Activated naive CD8-positive, alpha-beta T cell treated with anti-CD3 and anti-CD28 coated beads for 36 hours (primary cell): ENCODE data around the gene RIPK1. TPM values are rescaled to one million over a fixed set of nuclear protein-coding genes. Genes with fewer than 3 reads are reported as not detected.
A peak's percentile ranks its signal among the peaks of the same experiment; 100 is the strongest.
"Not testable (repeated sequence)": the region's sequence is repeated elsewhere in the genome, so short reads cannot be mapped to it uniquely, and the experiment has no call there.

Experiments used
- DNase-seq: peaks from one replicate; pipeline ENCODE4 v3.0.0; 2021
- H3K27ac Mint-ChIP-seq: one replicate; pipeline ENCODE4 v1.8.0; 2022; ENCODE audit warnings: mild to moderate bottlenecking, moderate library complexity, mixed read lengths
- H3K27me3 Mint-ChIP-seq: one replicate; pipeline ENCODE4 v1.8.0; 2022; ENCODE audit warnings: mild to moderate bottlenecking, mixed read lengths
- H3K36me3 Mint-ChIP-seq: one replicate; pipeline ENCODE4 v1.8.0; 2021; ENCODE audit warnings: mild to moderate bottlenecking, mixed read lengths
- H3K4me1 Mint-ChIP-seq: one replicate; pipeline ENCODE4 v1.8.0; 2021; ENCODE audit warnings: mixed read lengths
- H3K4me3 Mint-ChIP-seq: one replicate; pipeline ENCODE4 v1.8.0; 2022; ENCODE audit warnings: mild to moderate bottlenecking, moderate library complexity, mixed read lengths
- H3K9me3 Mint-ChIP-seq: one replicate; pipeline ENCODE4 v1.8.0; 2022; ENCODE audit warnings: mixed read lengths
- total RNA-seq, 2 experiments: library from RNA; stranded (reverse); gene quantifications; one replicate each; pipeline ENCODE4 v1.2.3, GENCODE V29; 2021

Gene RIPK1
- 10 to 100 TPM; 13.8 to 15.5 TPM for total RNA-seq

- DNase-seq = peak; percentile 98
- H3K27ac Mint-ChIP-seq = peak within 1 kb of the TSS; percentile 94
- H3K36me3 Mint-ChIP-seq = peaks cover 18% of the 10 kb centered on the region
- H3K9me3 Mint-ChIP-seq = no peaks in the 10 kb centered on the region
- no peaks in the 10 kb centered on the region for H3K27me3 Mint-ChIP-seq
- peak within 1 kb of the TSS; percentile 92 for H3K4me3 Mint-ChIP-seq
- H3K4me1 Mint-ChIP-seq = peaks cover 50% of the 10 kb centered on the region
Observed at GRCh38 chr6:3068329-3069214, at the start of gene RIPK1. Gene RIPK1, plus strand, starts transcription at chr6:3068494. Its CDS starts 8,330 bp downstream, at chr6:3076824.

GRCh38 chr6:3019065-3019464 is 49.2 kb upstream of the RIPK1 start:
- H3K9me3 Mint-ChIP-seq = no peaks in the 10 kb centered on the region
- peaks cover 49% of the 10 kb centered on the region for H3K36me3 Mint-ChIP-seq
- no peaks in the 10 kb centered on the region for H3K27me3 Mint-ChIP-seq
- H3K27ac Mint-ChIP-seq = no peak overlapping the region
- peaks cover 20% of the 10 kb centered on the region for H3K4me1 Mint-ChIP-seq
- DNase-seq = no peak
- H3K4me3 Mint-ChIP-seq = no peak overlapping the region

GRCh38 chr6:3019749-3020320 is 48.5 kb upstream of the RIPK1 start:
- H3K9me3 Mint-ChIP-seq = no peaks in the 10 kb centered on the region
- H3K4me3 Mint-ChIP-seq = no peak overlapping the region
- DNase-seq = no peak
- no peak overlapping the region for H3K27ac Mint-ChIP-seq
- peaks cover 26% of the 10 kb centered on the region for H3K4me1 Mint-ChIP-seq
- H3K36me3 Mint-ChIP-seq = peaks cover 45% of the 10 kb centered on the region
- H3K27me3 Mint-ChIP-seq = no peaks in the 10 kb centered on the region

- H3K27ac Mint-ChIP-seq, H3K4me3 Mint-ChIP-seq, H3K27me3 Mint-ChIP-seq, DNase-seq, H3K9me3 Mint-ChIP-seq: not testable (repeated sequence)
- Mint-ChIP-seq H3K36me3 (peaks cover 40% of the 10 kb centered on the region), H3K4me1 (peaks cover 32% of the 10 kb centered on the region)
Observed at GRCh38 chr6:3020976-3021598, 47.2 kb upstream of the RIPK1 start.

- Mint-ChIP-seq H3K27ac (peak overlapping the region; percentile 95), H3K4me3 (peak overlapping the region; percentile 92), H3K4me1 (peaks cover 43% of the 10 kb centered on the region), H3K36me3 (peaks cover 37% of the 10 kb centered on the region), H3K9me3 (no peaks in the 10 kb centered on the region), H3K27me3 (no peaks in the 10 kb centered on the region)
- DNase-seq = peak; percentile 35
Observed at GRCh38 chr6:3022765-3023662, 45.3 kb upstream of the RIPK1 start.

- Mint-ChIP-seq H3K27me3 (no peaks in the 10 kb centered on the region), H3K4me1 (peaks cover 43% of the 10 kb centered on the region)
Observed at GRCh38 chr6:3023663-3024483, 44.4 kb upstream of the RIPK1 start.

GRCh38 chr6:3026791-3027626 is 41.3 kb upstream of the RIPK1 start:
- Mint-ChIP-seq H3K27ac (peak overlapping the region; percentile 82), H3K27me3 (no peaks in the 10 kb centered on the region), H3K4me1 (peaks cover 36% of the 10 kb centered on the region), H3K9me3 (no peaks in the 10 kb centered on the region), H3K36me3 (peaks cover 14% of the 10 kb centered on the region), H3K4me3 (peak overlapping the region; percentile 45)
- DNase-seq = peak; percentile 12

More at GRCh38 chr6:3023663-3024483, 44.4 kb upstream of the RIPK1 start:
- Mint-ChIP-seq H3K9me3 (no peaks in the 10 kb centered on the region), H3K36me3 (peaks cover 33% of the 10 kb centered on the region), H3K4me3 (peak overlapping the region; percentile 92), H3K27ac (peak overlapping the region; percentile 95)
- DNase-seq = peak; percentile 89

- not testable (repeated sequence) for H3K27me3 Mint-ChIP-seq, H3K4me3 Mint-ChIP-seq, H3K36me3 Mint-ChIP-seq
Observed at GRCh38 chr6:3028156-3028555, 40.1 kb upstream of the RIPK1 start.

GRCh38 chr6:3031857-3032640 is 36.2 kb upstream of the RIPK1 start:
- Mint-ChIP-seq H3K4me1 (peaks cover 7% of the 10 kb centered on the region), H3K27ac (no peak overlapping the region), H3K27me3 (no peaks in the 10 kb centered on the region), H3K9me3 (no peaks in the 10 kb centered on the region), H3K36me3 (no peaks in the 10 kb centered on the region), H3K4me3 (no peak overlapping the region)
- no peak for DNase-seq

More at GRCh38 chr6:3028156-3028555, 40.1 kb upstream of the RIPK1 start:
- H3K4me1 Mint-ChIP-seq = peaks cover 35% of the 10 kb centered on the region
- not testable (repeated sequence) for H3K9me3 Mint-ChIP-seq, DNase-seq, H3K27ac Mint-ChIP-seq

- H3K4me1 Mint-ChIP-seq = peaks cover 4% of the 10 kb centered on the region
- H3K9me3 Mint-ChIP-seq = no peaks in the 10 kb centered on the region
- no peak for DNase-seq
- H3K36me3 Mint-ChIP-seq = no peaks in the 10 kb centered on the region
- no peak overlapping the region for H3K27ac Mint-ChIP-seq
- H3K27me3 Mint-ChIP-seq = no peaks in the 10 kb centered on the region
- no peak overlapping the region for H3K4me3 Mint-ChIP-seq
Observed at GRCh38 chr6:3032986-3033385, 35.3 kb upstream of the RIPK1 start.

- Mint-ChIP-seq H3K4me1 (peaks cover 4% of the 10 kb centered on the region), H3K27me3 (no peaks in the 10 kb centered on the region), H3K9me3 (no peaks in the 10 kb centered on the region), H3K4me3 (no peak overlapping the region), H3K36me3 (no peaks in the 10 kb centered on the region), H3K27ac (no peak overlapping the region)
- DNase-seq = no peak
Observed at GRCh38 chr6:3033652-3034051, 34.6 kb upstream of the RIPK1 start.

- H3K9me3 Mint-ChIP-seq = no peaks in the 10 kb centered on the region
- H3K27me3 Mint-ChIP-seq = no peaks in the 10 kb centered on the region
- no peaks in the 10 kb centered on the region for H3K36me3 Mint-ChIP-seq
Observed at GRCh38 chr6:3035397-3035796, 32.9 kb upstream of the RIPK1 start.

More at GRCh38 chr6:3035397-3035796, 32.9 kb upstream of the RIPK1 start:
- H3K4me1 Mint-ChIP-seq = peaks cover 4% of the 10 kb centered on the region
- H3K4me3 Mint-ChIP-seq = no peak overlapping the region
- no peak for DNase-seq
- no peak overlapping the region for H3K27ac Mint-ChIP-seq
